SU-DHL-6 (cell line): ENCODE results near the gene FAM32A.

Experiments used
- H2AFZ ChIP-seq: fragments of 200-600 bp; sonication (generic); 2 replicates; pipeline ENCODE4 v1.6.1; 2014; ENCODE audit warnings: low read depth, mild to moderate bottlenecking, moderate library complexity, mixed read lengths, antibody characterized with exemption, low read length; ENCODE audit not compliant: severe bottlenecking
- H3F3A ChIP-seq: fragments of 200-600 bp; shearing (Covaris generic); 2 replicates; pipeline ENCODE4 v1.6.0; 2016; ENCODE audit warnings: antibody characterized with exemption, mild to moderate bottlenecking; ENCODE audit not compliant: insufficient read depth
- H3K27ac ChIP-seq: fragments of 200-600 bp; sonication (generic); 2 replicates; pipeline ENCODE4 v1.5.1; 2016; ENCODE audit warnings: low read depth, mild to moderate bottlenecking, low read length, moderate library complexity, mixed read lengths
- H3K27me3 ChIP-seq: fragments of 200-600 bp; sonication (generic), shearing (Covaris generic); 2 replicates; pipeline ENCODE4 v1.6.0; 2014; ENCODE audit warnings: mild to moderate bottlenecking, low read length
- H3K36me3 ChIP-seq: fragments of 200-600 bp; sonication (generic); 2 replicates; pipeline ENCODE4 v1.6.1; 2014; ENCODE audit warnings: mild to moderate bottlenecking, low read length, mixed read lengths
- H3K4me2 ChIP-seq: fragments of 300-600, 200-600 bp; shearing (Covaris generic), sonication (generic); 2 replicates; pipeline ENCODE4 v1.6.0; 2014; ENCODE audit warnings: low read length, low read depth, mild to moderate bottlenecking; ENCODE audit not compliant: poor library complexity, severe bottlenecking
- H3K4me3 ChIP-seq: fragments of 200-600 bp; sonication (generic); 2 replicates; pipeline ENCODE4 v1.5.1; 2014; ENCODE audit warnings: antibody characterized with exemption, low read length, mild to moderate bottlenecking, mixed read lengths; ENCODE audit not compliant: insufficient read depth, poor library complexity, severe bottlenecking
- H3K79me2 ChIP-seq: fragments of 200-600 bp; sonication (generic); 2 replicates; pipeline ENCODE4 v1.6.1; 2014; ENCODE audit warnings: mild to moderate bottlenecking, low read length, moderate library complexity; ENCODE audit not compliant: insufficient read depth
- H3K9ac ChIP-seq: fragments of 200-600 bp; sonication (generic); 2 replicates; pipeline ENCODE4 v1.7.0; 2014; ENCODE audit warnings: mild to moderate bottlenecking, low read length
- H3K9me2 ChIP-seq: fragments of 200-600 bp; sonication (generic); replicated peaks from 2 replicates; pipeline ENCODE4 v1.6.1; 2014; ENCODE audit warnings: low read length; ENCODE audit not compliant: insufficient read depth
- H3K9me3 ChIP-seq: fragments of 200-600 bp; sonication (generic); 2 replicates; pipeline ENCODE4 v1.6.1; 2014; ENCODE audit warnings: low read length, mixed read lengths; ENCODE audit not compliant: insufficient read depth
- H4K20me1 ChIP-seq: fragments of 200-600 bp; sonication (generic); 2 replicates; pipeline ENCODE4 v1.6.1; 2014; ENCODE audit warnings: low read depth, mild to moderate bottlenecking, antibody characterized with exemption, low read length, moderate library complexity, mixed read lengths
- EZH2phosphoT487 ChIP-seq: fragments of 200-600 bp; sonication (generic), shearing (Covaris generic); conservative IDR thresholded peaks from 2 replicates; pipeline ENCODE4 v1.6.1; 2018; ENCODE audit warnings: mild to moderate bottlenecking, antibody characterized with exemption, low read length, moderate library complexity, mixed read lengths
- TF ChIP-seq, protein P1 (sequence below): fragments of 200-600 bp; sonication (generic); IDR thresholded peaks from one replicate; pipeline ENCODE4 v1.5.1; 2017; ENCODE audit warnings: antibody characterized with exemption, mild to moderate bottlenecking, low read length, moderate library complexity; ENCODE audit not compliant: insufficient read depth, poor library complexity, severe bottlenecking

The FAM32A gene

DNA sequence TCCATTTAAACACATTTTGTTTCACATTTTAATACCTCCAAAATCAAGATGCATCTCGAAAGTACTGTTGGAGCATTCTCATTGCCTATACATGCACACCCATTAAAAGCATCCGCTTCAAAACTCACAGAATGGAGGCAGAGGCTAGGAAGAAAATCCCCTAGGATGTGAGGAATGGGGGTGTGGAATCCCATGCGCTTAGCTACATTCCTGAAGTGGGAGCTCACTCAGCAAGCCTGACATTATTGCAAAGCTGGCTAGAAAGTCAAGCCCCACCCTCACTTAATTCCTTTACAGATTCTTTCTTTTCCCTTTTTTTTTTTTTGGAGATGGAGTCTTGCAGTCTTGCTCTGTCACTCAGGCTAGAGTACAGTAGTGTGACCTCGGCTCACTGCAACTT lies 4.6 kb upstream of the FAM32A start:
- H4K20me1 ChIP-seq, result no peaks in the 10 kb centered on the region
- H3K27me3 ChIP-seq, result no peaks in the 10 kb centered on the region
- no peaks in the 10 kb centered on the region for H3K36me3 ChIP-seq
- H3K4me3 ChIP-seq, result no peak overlapping the region
- H3K4me2 ChIP-seq, result no peak overlapping the region
- no peaks in the 10 kb centered on the region for H3K9me2 ChIP-seq
- TF ChIP-seq, protein P1, sequence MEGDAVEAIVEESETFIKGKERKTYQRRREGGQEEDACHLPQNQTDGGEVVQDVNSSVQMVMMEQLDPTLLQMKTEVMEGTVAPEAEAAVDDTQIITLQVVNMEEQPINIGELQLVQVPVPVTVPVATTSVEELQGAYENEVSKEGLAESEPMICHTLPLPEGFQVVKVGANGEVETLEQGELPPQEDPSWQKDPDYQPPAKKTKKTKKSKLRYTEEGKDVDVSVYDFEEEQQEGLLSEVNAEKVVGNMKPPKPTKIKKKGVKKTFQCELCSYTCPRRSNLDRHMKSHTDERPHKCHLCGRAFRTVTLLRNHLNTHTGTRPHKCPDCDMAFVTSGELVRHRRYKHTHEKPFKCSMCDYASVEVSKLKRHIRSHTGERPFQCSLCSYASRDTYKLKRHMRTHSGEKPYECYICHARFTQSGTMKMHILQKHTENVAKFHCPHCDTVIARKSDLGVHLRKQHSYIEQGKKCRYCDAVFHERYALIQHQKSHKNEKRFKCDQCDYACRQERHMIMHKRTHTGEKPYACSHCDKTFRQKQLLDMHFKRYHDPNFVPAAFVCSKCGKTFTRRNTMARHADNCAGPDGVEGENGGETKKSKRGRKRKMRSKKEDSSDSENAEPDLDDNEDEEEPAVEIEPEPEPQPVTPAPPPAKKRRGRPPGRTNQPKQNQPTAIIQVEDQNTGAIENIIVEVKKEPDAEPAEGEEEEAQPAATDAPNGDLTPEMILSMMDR, result no peak
- TF ChIP-seq EZH2phosphoT487, result no peak
- H3K79me2 ChIP-seq, result peaks cover 4% of the 10 kb centered on the region
- H3F3A ChIP-seq, result peaks cover 16% of the 10 kb centered on the region; the same call in 1 of the 2 replicates
- no peak overlapping the region for H3K27ac ChIP-seq
- no peak overlapping the region for H2AFZ ChIP-seq
- H3K9me3 ChIP-seq, result no peaks in the 10 kb centered on the region
- no peak overlapping the region for H3K9ac ChIP-seq

DNA sequence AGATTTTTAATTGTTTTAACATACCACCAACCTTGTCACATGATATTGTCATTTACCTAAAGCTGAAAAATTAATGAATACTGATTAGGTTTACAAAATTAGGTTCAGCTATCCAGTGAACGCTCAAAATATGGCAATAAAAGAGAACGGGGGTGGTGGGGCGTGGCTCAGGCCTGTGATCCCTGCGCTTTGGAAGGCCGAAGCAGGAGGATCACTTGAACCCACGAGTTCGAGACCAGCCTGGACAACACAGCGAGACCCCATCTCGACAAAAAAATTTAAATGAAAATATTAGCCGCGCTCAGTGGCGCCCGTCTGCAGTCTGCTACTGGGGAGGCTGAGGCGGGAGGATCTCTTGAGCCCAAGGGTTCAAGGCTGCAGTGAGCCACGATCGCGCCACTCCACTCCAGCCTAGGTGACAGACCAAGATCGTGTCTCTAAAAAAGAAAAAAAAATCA lies 516 bp upstream of the FAM32A start:
- no peaks in the 10 kb centered on the region for H3K9me3 ChIP-seq
- H3K9ac ChIP-seq, result peak overlapping the region; percentile 45
- no peaks in the 10 kb centered on the region for H3K27me3 ChIP-seq
- no peak for TF ChIP-seq EZH2phosphoT487
- TF ChIP-seq, protein P1, result no peak
- no peaks in the 10 kb centered on the region for H3K36me3 ChIP-seq
- H3K27ac ChIP-seq, result no peak overlapping the region
- H3F3A ChIP-seq, result peaks cover 16% of the 10 kb centered on the region; the same call in 1 of the 2 replicates
- peaks cover 23% of the 10 kb centered on the region for H3K79me2 ChIP-seq
- H4K20me1 ChIP-seq, result no peaks in the 10 kb centered on the region
- peak overlapping the region; percentile 90 for H2AFZ ChIP-seq
- H3K4me2 ChIP-seq, result peak overlapping the region; percentile 64
- no peaks in the 10 kb centered on the region for H3K9me2 ChIP-seq
- H3K4me3 ChIP-seq, result peak overlapping the region; percentile 47

DNA sequence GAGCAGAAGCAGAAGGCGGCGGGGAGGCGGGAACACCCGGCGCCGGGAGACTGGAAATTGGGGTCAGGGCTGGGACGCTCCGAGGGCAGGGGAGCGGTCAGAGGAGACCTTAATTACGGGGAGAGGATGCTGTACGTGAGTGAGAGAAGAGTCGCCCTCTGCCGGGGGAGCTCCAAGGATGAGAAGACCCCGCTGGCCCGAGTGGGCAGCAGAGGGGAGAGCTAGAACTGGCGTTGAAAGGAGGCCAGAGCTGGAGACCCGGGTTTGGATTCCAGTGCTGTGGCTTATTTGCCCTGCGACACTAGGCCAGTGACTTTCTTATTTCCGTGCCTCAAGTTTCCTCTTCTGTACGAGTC lies 536 bp downstream of the FAM32A start:
- Histone ChIP-seq H3K27me3 (no peaks in the 10 kb centered on the region), H3K9me3 (no peaks in the 10 kb centered on the region), H2AFZ (peak overlapping the region; percentile 49), H3K4me2 (peak overlapping the region; percentile 72), H3F3A (peaks cover 13% of the 10 kb centered on the region; the same call in 1 of the 2 replicates), H3K27ac (peak overlapping the region; percentile 43; the same call in 1 of the 2 replicates), H3K9me2 (no peaks in the 10 kb centered on the region), H3K4me3 (peak overlapping the region; percentile 97), H3K79me2 (peaks cover 23% of the 10 kb centered on the region), H4K20me1 (no peaks in the 10 kb centered on the region), H3K36me3 (no peaks in the 10 kb centered on the region), H3K9ac (peak overlapping the region; percentile 83)
- TF ChIP-seq, protein P1, result peak; percentile 39
- TF ChIP-seq EZH2phosphoT487, result no peak
